GM18502 (cell line): Measurements from ENCODE around the gene PRRT2.
"Not testable (repeated sequence)": the region's sequence is repeated elsewhere in the genome, so short reads cannot be mapped to it uniquely, and the experiment has no call there.

ENCODE experiments used
- ATAC-seq: cut with Tn5 transposase; IDR thresholded peaks from one replicate; pipeline ENCODE4 v1.9.1; 2021; ENCODE audit warnings: mild to moderate bottlenecking; ENCODE audit not compliant: unreplicated experiment, poor library complexity

The PRRT2 gene

GRCh38 chr16:29811896-29812665 is at the start of gene PRRT2:
PRRT2 (plus strand) TSS chr16:29812193; CDS start chr16:29813055, 862 bp downstream.
- ATAC-seq = no peak

GRCh38 chr16:29763326-29763725 is 48.7 kb upstream of the PRRT2 start:
- no peak for ATAC-seq

GRCh38 chr16:29765167-29766032 is 46.6 kb upstream of the PRRT2 start:
- no peak for ATAC-seq

GRCh38 chr16:29766571-29766970 is 45.4 kb upstream of the PRRT2 start:
- ATAC-seq = no peak

GRCh38 chr16:29767062-29767461 is 44.9 kb upstream of the PRRT2 start:
- ATAC-seq = no peak

- no peak for ATAC-seq
Observed at GRCh38 chr16:29769507-29769906, 42.5 kb upstream of the PRRT2 start.

GRCh38 chr16:29770250-29770929 is 41.6 kb upstream of the PRRT2 start:
- ATAC-seq = no peak

- not testable (repeated sequence) for ATAC-seq
Observed at GRCh38 chr16:29772330-29772729, 39.7 kb upstream of the PRRT2 start.

- ATAC-seq = no peak
Observed at GRCh38 chr16:29774730-29775129, 37.3 kb upstream of the PRRT2 start.

GRCh38 chr16:29775742-29776408 is 36.1 kb upstream of the PRRT2 start:
- ATAC-seq = no peak

- ATAC-seq = no peak
Observed at GRCh38 chr16:29777576-29778350, 34.2 kb upstream of the PRRT2 start, which contains the start of gene ZG16. ZG16 (plus strand) TSS chr16:29778256; CDS start chr16:29779267, 1,011 bp downstream.

GRCh38 chr16:29779474-29779873 is 32.5 kb upstream of the PRRT2 start:
- ATAC-seq = no peak

GRCh38 chr16:29783094-29783953 is 28.7 kb upstream of the PRRT2 start:
- not testable (repeated sequence) for ATAC-seq

- no peak for ATAC-seq
Observed at GRCh38 chr16:29784157-29784556, 27.8 kb upstream of the PRRT2 start.

- ATAC-seq = peak; percentile 48
Observed at GRCh38 chr16:29784901-29785500, 27.0 kb upstream of the PRRT2 start.

- ATAC-seq = not testable (repeated sequence)
Observed at GRCh38 chr16:29787155-29787554, 24.8 kb upstream of the PRRT2 start.

GRCh38 chr16:29789775-29790182 is 22.2 kb upstream of the PRRT2 start:
- ATAC-seq = no peak
